HG03521 (cell line): ENCODE measurements around the gene KIRREL1.

Experiments used
- ATAC-seq: cut with Tn5 transposase; IDR thresholded peaks from one replicate; pipeline ENCODE4 v1.9.1; 2021; ENCODE audit warnings: mild to moderate bottlenecking, moderate library complexity; ENCODE audit not compliant: unreplicated experiment

KIRREL1 gene

DNA sequence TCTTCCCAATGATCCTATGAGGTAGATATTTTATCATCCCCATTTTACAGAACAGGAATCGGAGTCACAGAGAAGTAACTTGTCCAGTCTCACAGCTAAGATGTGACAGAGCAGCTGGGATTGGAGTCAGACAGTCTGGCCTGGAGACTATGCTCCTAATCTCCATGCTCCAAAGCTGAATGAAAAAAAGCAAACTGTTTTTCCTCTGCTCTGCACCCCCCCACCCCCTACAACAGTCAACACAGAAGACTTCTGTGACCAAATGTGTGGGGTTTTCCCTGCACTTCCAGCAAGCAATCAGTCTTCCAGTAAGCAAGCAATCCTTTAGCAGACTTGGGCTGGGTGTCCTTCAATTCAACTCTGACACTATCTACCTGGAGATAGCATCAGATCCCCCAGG is 33.2 kb downstream of the KIRREL1 start:
- ATAC-seq, result no peak

DNA sequence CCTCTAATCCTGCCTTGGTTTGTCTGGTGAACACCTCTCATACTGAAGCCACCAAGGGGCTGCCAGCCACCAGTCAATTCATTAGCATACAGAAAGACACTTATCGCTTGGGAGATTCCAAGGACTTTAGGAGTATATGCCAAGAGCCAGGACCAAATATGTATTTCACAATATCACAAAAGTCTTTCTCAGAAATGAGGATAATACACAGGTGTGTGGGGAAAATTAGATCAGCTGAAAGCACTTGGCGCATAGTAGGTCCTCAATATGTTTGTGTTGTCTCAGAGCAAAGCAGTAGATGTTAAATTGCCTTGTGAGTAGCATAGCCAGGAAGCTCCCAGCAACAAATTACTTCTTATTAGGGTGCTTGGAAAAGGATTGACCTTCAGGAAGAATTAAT is 34.1 kb downstream of the KIRREL1 start:
- ATAC-seq, result no peak

DNA sequence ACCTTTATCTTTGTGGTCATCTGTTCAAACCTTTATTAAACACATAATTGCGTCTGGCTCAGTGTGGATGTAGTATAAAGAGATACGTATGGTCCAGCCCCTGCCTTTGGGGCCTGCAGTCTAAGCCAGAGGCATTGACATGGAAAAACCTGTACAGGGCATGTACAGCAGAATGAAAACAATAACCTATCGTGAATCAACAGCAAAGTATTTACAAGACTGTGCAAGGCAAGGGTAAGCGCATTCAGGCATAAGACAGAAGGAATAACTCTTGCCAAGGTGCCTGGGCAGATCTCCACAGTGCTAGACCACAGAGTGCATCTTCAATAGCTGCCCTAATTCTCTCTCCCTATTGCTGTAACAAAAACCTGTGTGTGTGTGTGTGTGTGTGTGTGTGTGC is 35.5 kb downstream of the KIRREL1 start:
- no peak for ATAC-seq

DNA sequence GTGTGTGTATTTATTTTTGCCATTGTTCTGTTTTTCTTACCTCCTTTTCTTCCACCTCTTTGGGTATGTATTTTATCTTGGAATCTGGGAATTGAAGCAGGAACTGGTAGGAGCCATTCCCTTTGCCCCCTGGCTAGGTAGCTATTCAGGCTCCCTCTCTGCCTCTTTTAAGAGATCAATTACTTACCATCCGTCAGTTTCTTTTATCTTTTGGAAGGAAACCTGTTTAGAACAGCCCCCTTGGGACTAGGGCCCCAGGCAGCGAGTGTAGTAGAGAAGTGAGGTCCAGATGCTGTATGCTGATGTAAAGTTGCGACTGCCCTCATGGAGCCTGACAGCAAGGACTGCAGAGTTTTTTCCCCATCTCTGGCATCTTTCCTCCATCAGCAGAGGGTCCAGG is 41.6 kb downstream of the KIRREL1 start:
- ATAC-seq, result no peak

DNA sequence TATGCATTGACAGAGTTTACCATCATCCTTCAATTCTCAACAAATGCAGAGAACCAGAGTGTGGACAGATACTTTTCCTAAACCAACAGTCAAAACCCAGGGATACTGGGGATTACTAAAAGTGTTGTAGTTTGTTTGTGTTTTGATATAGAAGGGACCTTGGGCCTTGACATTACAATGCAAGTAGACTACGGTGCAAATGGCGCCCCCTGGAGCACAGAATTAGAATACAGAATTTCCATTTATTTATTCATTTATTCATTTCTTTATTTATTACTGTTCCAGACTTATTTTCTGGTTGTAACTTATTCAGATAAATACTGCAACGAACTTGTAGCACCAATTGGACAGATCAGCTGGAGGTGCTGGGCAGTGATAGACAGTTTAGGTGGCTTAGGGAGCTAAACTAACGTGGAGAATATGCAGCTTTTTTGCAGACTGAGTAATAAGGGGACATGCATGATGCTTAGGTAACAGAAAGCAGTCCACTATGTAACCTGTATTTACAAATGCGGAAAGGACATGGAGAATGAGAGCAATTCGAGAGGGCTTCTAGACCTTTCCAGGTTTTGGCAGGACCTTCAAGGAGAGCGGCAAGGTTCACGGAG is 42.6 kb downstream of the KIRREL1 start:
- ATAC-seq, result no peak

DNA sequence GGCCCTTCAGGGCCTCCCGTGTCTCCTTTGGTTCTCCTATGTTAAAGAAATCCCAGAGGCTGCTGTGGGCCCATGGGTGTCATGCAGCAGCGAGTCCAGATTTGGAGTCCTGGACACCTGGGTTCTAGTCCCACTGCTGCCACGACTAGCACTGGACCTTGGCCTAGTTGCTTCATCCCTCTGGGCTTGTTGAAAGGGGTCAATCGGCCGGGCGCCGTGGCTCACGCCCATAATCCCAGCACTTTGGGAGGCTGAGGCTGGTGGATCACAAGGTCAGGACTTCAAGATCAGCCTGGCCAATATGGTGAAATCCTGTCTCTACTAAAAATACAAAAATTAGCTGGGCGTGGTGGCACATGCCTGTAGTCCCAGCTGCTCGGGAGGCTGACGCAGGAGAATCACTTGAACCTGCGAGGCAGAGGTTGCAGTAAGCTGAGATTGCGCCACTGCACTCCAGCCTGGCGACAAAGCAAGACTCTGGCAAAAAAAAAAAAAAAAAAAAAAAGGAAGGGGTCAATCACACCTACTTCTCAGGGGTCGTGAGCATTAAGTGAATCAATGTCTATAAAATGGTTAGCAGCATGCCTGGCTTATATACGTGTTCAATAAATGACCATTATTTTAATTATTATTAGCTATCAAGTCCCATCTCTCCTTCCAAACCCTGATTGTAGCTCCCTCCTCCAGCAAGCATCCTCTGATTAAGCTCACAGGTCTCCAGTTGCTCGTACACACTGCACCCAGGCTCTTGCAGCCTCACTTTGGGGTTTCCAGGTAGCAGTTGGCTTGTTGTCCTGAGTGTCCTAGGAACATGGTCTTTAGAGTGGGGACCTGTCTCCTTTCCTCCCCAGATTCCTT is 43.8 kb downstream of the KIRREL1 start:
- ATAC-seq, result no peak

DNA sequence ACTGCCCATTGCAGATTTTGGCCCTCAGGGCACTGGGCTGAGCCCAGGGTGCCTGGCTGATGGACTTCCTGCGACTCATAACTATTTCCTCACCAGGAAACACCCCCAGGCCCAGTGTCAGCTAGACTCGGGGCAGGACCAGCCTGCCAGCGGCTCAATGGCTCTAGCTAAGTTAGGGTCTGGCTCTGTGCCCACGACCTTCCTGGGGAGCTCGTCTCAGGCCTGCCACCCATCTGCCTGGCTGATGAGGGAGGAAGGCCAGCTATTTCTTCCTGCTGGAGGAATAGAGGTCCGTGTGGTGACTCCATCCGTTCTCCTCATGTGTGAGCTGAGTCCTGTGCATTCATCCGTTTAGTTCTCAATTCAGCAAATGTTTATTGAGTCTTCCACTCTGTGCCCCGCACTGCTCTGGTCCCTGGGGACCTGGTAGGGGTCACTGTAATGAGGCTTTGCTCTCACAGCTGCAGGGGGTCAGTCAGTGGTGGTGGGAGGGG is 44.5 kb downstream of the KIRREL1 start:
- no peak for ATAC-seq

DNA sequence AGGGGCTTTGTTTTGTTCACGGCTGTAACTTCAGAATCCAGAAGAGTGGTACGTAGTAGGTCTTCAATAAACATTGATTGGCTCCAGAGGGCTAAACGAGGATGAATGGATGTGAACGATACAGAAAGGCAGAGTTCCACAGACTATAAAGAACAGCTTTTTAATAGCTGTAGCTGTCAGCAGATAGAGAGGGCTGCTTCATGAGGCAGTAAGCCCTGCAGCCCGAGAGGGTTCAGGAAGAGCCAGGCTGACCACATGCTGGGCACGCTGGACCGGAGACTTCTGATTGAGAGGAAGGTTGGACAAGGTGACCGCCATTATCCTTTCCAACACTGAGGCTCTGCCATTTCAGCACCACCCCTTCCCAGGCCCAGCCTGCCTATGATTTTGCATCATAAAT is 45.3 kb downstream of the KIRREL1 start:
- no peak for ATAC-seq

DNA sequence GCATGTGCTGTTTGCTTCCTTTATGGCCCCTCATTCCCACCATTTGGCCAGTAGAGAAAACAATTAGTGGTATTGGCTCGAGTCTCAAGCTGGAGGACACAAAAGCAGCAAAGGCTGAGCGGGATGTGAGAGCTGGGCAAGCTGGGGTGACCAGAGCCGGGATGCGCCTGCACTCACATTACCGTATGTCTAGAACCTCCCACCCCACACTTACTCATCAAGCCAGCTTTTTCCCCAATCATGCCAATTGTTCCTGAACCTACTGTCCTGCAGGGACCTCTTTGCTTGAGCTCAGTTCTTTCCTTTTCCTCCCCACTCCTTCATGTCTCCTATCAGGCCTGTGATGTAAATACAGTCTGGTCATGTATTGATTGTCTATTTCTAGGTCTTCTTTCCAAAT is 45.9 kb downstream of the KIRREL1 start:
- ATAC-seq, result no peak

DNA sequence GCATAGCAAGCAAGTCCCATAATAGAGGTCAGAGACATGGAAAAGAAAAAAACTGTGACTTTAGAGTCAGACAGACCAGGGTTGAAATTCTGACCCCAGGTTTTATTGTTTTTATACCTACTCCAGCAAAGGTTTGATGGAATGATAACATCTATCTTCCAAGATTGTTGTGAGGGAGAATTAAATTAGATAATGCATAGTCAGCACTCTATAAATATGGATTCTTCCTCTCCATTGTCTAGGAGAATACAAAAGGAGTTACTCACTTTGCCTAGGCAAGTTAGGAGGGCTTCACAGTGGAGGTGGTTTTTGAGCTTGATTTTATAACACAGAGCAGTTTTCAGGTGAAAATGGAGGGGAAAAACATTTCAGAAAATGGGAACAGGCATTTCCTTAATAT is 46.9 kb downstream of the KIRREL1 start:
- ATAC-seq, result no peak

DNA sequence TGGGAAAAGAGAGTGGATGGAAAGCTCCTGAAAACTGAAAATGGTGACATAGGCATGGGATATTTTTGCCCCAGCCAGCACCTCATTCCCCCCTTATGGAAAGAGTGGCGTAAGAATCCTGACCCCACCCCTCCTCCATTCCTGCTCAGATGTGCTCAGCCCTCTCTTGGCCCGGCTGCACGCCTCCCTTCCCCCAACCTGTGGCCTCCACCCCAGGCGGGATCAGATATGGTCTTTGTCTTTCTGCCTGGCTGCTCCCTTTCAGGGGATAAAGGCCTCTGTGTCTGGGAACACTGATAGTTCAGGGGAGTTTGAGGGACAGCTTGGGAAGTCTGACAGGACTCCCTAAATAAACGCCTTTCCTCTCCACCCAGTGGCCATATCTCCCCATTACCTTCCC is 49.8 kb downstream of the KIRREL1 start:
- ATAC-seq, result no peak

DNA sequence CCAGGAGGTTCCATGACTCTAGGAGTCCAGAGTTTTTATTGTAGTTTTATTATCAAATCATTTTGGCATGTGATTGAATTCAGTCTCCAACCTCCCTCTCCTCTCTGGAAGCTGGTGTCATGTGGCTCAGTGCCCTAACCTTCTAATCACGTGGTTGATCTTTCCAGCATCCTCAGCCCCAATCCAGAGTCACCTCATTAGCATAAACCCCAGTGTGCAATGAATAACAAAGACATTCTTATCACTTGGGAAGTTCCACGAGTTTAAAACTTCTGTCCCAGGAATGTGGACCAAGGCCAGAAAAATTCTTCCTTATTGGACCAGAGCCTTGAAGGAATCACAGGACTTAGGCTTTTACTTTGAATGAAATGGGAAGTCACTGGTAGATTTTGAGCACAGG is 52.2 kb downstream of the KIRREL1 start:
- no peak for ATAC-seq

DNA sequence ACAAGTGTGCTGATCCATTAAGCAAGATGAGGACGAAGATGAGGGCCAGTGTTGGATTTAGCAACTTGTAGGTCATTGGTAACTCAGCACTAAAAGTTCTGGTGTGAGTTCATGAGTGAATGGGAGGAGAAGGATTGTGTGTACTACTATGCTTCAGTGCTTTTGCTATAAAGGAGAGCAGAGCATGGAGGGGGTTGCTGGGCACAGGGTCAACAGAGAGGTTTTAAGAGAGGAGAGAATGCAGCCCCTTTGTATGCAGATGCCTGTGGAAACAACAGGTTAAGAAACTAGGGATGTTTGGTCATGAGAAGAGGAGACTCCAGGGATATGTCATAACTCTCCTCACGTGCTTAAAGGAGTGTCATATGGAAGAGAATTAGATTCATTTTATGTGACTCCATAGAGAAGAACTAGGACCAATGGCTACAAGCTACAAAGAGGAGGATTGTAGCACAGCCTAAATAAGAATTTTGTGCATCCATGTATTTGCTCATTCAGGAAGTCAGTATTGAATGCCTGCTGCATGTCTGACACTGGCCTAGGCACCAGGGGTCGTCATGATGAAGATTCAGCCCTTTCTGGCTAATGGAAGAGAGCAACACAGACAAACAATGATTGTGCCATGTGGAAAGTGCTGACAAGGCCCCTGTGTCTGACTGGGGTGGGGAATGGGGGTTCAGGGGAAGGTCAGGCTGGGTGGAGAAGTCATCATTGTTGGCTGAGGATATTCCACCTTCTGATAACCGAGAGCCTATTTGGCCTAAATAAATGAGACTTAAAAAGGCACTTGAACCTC is 53.5 kb downstream of the KIRREL1 start:
- ATAC-seq, result no peak

DNA sequence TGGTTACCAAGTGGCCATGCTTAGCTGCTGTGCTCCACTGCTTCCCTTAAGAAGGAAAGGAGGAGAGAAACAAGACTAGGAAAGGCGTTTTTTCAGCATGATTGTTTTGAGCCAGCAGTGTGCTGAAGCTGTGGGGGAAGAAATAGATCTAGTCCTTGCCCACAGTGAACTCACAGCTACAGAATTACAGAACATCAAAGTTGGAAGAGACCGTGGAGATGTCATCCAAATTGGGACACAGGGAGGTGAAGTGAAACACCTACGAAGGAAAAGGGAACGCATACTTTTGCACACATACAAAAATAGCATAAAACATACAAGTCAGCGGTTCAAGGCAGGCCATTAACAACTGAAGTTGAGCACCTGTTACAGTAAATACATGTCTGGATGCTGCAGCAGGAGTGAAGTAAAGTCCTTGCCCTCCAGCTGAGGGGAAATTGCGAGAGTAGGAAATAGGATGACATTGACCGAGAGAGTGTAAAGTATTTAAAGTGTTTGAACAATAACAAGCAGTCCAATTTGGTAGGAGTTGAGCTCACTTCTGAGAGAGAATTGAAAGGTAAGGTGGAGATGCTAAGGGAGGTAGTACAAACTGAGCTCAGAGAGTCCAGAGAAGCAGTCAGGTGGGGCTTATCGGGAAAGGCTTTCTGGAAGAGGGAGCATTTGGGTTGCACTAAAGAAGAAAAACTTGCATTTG is 55.1 kb downstream of the KIRREL1 start:
- ATAC-seq, result no peak

DNA sequence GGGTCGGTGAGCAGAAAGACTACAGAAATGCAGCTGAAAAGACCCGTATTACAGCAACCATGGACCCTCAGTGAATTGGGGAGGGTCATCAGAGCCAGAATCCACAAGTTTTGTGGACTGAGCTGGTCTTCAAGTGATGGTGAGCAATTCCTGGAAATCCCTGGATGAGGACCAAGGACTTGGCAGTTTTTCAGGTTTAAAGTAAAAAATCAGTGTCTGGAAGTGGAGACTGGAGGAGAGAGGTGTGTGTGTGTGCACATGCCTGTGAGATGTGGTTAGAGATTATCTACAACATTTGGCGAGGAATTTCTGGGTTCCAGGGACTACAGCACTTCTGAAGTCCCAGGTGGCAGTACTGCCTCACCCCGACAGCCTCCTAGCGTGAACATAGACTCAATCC is 56.4 kb downstream of the KIRREL1 start:
- ATAC-seq, result no peak

DNA sequence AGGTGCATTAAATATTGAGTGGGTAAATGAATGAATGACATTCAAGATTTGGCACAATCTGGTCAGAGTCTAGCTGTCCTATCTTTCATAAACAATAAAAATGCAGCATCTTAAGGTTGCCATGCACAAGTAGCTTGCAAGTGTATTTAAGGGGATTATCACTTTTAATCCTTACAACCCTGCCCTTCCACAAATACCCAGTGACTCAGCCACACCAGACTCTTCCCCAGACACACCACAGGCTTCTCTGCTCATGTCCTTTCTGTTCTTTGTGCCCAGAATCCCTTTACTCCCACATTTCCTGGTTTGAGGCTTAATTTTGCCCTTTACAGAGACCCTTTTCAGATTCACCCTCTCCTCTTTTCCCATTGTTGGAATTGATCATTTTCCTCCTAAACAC is 59.8 kb downstream of the KIRREL1 start:
- ATAC-seq, result no peak

DNA sequence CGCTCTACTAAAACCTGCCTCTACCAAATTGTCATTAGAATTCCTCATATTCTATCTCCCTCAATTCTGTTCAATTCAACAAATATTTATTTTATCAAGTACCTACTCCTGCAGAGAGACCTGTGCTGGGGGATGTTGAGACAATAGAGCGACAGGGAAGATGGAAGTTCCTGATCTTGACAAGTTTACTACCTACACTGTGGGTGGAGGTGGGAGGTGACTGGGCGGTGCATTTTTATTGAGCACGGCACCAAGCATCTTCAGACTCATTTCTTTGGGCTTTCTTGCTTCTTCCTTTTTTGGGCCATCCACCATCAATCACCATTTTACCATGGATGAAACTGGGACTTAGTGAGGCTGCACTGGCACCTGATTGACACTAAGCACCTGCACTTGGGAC is 61.3 kb downstream of the KIRREL1 start:
- no peak for ATAC-seq

DNA sequence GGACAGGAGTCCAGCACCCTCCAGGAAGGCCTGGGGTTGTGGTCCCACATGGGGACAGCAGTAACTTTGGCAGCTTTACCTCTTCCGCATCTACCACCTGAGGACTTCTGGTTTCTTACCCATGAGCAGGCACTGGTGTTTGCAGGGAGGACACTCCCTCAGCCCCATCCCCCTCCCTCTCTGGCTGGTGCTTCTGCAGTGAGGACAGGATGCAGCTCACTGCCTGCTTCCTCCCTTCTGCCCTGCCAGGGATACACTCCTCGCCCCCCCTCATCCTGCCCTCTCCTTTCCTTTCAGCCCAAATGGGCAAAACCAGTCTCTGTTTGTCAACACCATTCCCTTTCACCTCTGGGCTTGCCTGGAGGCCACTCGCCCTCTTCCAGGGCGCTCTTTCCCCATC is 62.4 kb downstream of the KIRREL1 start:
- ATAC-seq, result no peak

DNA sequence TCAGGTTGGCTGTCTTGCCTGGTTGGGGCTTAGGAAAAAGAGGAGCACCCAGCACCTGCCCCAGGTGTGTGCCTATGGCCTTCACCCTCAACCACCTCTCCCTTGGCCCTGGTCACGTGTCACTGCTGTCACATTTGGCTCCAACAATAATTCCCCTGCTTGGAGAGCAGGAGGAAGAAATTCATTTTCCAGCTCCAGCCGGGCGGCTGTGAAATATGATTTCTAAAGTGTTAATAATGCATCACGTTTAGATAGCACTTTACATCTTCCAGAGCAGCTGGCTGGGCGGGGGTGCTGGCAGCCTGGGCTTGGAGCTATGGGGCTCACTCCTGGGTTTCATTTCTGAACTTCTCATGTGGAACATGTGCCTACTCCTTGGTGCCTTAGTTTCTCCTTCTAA is 63.1 kb downstream of the KIRREL1 start:
- ATAC-seq, result no peak

DNA sequence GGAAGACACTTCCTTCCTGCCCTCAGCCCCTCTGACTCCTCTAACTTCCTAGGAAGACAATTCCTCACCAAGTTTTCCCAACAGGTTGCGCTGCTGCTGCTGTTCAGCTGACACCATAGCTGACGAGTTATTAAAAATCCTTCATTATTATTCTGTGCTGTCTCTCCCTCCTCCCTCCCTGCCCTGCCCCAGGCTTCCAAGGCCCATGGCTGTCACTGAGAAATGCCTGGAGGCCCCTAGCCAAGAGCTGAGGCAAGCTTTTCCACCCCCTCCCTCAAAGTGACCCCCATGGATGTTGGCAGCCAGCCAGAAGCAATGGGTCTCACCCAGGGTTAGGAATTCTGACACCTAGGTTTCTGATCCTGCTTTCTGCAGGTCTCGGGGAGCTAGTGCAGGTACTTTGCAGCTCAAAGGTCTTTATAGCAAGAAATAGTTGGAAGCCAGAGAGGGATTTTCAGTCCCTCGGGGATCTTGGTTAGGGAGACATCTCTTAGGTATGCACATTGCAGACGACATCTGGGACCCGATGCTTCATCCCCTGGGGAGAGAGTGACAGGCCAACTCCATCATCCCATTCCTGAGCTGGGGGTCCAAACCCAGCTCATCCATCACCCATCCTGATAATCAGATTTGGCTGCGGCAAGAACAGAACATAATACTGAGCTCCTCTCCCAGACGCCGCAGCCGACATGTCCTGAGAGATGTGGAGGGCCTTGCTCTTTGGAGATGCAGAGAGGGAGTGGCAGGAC is 65.0 kb downstream of the KIRREL1 start:
- no peak for ATAC-seq
